Activated effector memory CD4-positive, alpha-beta T cell treated with anti-CD3 and anti-CD28 coated beads, Interleukin-2, amount 50 U/mL, for 16 hours (primary cell): ENCODE results near the gene CDH1.

Experiments used
- DNase-seq: peaks from one replicate; pipeline ENCODE4 v3.0.0-alpha.2; 2020

The CDH1 gene

DNA sequence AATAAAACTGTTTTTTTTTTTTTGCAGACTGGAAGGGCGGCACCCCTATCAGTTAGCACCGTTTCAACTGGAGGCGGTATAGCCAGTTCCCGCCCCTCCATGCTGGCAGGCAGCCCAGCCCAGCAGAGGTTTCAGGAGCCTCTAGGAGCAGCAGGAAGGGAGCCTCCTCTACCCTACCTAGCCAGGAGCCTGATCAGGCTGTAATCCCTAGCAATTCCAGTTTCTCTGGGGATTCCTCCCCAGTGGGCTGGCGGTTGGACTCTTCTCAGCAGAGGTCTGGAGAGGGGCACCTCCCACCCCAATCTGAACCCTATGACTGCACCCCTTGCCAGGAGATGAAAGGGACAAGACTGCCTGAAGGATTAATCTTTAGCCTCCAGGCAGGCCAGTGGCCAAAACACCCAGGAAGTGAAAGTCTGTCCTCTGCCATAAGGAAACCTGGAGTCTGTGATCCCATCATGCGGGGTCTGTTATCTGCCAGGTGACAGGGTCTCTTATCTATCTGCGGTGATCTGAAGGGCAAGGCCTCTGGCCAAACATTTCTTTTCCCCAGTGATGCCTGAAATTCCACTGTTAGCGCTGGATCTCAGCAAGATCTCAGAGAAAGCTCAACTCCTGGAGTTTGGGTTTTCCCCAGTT is 4.9 kb upstream of the CDH1 start:
- no peak for DNase-seq

DNA sequence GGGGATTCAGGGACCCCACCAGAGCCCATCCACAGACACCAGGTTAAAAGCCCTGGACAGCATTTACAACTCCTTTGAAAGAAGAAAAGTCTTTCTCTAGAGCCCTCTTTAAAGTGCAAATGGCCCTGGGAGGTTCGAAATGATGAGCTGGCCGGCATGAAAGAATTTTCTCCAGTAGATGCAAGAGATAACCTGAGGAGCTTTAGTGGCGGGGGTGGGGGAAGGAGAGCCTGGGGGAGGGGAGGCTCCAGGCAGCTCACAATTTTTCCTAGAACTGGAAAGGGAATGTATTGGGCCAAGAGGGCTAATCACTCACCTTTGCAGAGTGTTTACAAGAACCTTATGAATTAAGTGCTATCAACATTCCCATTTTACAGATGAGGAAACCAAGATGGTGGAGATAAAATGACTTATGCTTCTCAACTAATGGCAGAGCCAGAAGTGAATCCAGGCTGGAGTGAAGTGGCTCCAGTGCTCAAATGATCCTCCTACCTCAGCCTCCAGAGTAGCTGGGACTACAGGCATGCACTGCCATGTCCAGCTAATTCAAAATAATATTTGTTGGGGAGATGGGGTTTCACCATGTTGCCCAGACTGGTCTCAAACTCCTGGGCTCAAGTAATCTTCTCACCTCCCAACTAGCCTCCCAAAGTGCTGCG is 4.2 kb upstream of the CDH1 start:
- DNase-seq: no peak

GRCh38 chr16:68733570-68733969 is 3.5 kb upstream of the CDH1 start:
- no peak for DNase-seq

DNA sequence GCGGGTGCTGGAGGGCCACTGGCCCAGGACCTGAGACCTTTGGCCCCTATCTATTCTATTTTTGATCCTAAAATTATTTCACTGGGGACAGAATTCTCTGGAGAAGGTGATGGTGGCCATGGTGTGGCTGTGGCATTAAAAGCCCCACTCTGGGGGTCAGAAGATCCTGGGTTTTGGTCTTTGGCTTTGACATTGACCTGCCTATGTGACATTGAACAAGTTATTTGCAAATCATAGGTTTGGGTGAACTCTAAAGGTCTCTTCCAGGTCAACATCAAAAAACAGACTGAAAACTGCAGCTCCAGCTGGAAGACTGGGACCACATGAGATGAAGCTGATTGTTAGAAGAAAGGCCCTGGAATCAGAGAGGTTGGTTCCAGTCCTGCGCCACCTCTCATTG is 2.3 kb upstream of the CDH1 start:
- no peak for DNase-seq

DNA sequence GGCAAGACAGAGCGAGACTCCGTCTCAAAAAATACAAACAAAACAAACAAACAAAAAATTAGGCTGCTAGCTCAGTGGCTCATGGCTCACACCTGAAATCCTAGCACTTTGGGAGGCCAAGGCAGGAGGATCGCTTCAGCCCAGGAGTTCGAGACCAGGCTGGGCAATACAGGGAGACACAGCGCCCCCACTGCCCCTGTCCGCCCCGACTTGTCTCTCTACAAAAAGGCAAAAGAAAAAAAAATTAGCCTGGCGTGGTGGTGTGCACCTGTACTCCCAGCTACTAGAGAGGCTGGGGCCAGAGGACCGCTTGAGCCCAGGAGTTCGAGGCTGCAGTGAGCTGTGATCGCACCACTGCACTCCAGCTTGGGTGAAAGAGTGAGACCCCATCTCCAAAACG is 531 bp upstream of the CDH1 start:
- DNase-seq: no peak

- DNase-seq: no peak
Measured at GRCh38 chr16:68737730-68738629, 888 bp downstream of the CDH1 start.

DNA sequence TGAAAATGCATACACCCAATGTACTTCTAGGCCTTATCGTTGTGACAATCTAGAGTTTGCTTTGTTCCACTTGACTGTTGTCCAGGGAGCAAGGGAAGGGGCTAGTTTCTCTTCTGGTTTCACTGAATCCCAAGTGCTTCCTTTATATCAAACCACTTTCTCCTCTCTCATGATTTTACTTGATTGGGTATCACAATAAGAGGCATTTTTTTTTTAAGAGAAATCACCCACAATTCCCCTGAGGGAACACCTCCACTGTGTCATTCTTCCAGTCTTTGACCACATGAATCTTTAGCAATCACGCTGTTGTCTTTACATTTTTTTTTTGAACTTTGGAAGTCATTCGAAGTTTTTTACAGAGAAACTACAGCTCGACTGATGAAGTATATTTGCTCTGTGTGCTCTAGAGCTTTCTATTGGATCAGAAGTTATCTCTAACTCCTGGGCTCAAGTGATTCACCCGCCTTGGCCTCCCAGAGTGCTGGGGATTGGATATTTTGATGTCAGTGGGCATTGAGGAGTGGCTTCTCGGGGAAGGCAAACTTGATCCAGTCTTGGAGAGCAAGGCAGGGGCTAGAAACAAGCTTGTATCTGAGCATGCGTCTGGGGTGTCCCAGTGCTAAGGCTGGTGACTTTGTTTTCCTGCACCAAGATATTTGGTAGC is 3.0 kb downstream of the CDH1 start:
- DNase-seq: no peak

GRCh38 chr16:68740628-68741346 is 3.7 kb downstream of the CDH1 start:
- no peak for DNase-seq

- no peak for DNase-seq
Measured at GRCh38 chr16:68743664-68744063, 6.6 kb downstream of the CDH1 start.

GRCh38 chr16:68744744-68745280 is 7.7 kb downstream of the CDH1 start:
- no peak for DNase-seq

- no peak for DNase-seq
Measured at GRCh38 chr16:68746951-68747350, 9.9 kb downstream of the CDH1 start.

DNA sequence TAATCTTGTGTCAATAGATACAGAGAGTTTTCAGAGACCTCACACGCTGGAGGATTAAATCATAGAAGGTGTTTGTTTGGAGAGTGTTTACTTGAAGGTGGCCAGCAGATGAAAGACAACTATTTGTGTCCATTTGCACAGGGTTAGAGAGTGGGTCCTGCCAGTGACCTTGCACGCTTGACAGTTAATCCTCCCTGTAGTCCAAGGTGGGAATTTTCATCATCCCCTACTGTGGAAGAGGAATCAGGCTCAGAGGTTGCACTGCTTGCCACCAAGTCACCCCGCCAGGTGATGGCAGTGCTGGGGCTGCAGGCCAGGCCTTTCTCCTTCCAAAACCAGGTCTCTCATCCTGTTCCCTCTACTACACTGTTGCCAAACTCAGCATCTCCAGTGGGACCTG is 12.3 kb downstream of the CDH1 start:
- DNase-seq: no peak

DNA sequence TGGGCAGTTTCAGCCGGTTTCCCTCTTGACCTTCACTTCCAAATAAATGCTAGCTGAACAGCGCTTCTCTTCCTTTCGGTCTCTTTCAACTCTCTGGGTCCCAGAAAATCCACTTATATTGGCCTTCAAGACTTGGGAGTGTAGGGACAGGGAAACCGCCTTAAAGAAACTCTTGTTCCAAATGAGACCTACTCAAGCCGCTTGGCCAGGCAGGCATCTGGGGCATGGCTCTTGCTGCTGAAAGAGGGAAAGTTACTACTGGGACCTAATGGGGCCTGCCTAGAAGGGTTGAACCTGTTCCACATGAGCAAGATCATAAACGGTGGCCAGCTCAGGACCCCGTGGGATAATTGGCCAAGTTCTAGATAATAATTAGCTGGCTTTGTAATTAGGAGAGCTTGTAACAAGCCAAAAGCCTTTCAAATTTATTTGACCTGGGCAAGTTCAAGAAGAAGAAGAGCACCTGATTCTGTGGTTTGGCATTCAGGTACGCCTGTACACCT is 13.2 kb downstream of the CDH1 start:
- no peak for DNase-seq

DNA sequence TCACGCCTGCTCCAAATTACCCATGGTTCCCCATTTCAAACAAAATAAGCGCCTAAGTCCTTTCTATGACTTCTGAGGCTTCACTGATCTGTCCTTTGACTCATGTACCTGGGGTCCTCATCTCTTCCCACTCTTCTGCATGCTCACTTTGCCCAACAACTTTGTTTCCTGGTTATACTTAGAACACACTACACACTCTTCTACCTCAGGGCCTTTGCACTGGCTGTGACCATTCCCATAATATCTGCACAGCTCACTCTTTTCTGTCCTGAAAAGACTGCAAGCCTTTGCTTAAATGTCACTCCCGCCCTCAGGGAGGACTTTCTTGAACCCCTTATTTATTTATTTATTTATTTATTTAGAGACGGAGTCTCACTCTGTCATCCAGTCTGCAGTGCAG is 14.1 kb downstream of the CDH1 start:
- DNase-seq: no peak

- peak; percentile 74 for DNase-seq
Measured at GRCh38 chr16:68752602-68753001, 15.5 kb downstream of the CDH1 start.

DNA sequence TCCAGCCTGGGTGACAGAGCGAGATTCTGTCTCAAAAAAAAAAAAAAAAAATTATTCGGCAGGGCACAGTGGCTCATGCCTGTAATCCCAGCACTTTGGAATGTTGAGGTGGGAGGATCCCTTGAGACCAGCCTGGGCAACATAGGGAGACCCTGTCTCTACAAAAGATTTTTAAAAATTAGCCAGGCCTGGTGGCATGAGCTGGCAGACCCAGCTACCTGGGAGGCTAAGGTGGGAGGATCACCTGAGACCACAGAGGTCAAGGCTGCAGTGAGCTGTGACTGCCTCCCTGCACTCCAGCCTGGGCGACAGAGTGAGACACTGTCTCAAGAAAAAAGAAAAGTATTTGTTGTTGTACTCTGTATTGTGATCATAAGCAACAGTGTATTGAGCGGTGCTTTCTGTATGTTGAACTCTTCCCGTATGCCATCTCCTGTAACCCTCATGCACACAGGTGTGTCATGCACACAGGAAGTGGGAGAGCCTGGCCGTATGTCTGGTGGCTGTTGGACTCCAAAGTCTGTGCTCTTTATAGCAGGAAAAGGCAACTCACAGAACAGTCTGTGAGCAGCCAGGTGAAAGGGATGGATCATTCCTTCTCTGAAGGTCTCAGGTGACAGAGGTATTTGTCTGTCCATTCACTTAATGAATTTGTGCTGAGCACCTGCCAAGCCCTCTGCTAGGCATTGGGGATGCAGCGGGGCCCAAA is 17.1 kb downstream of the CDH1 start:
- no peak for DNase-seq

DNA sequence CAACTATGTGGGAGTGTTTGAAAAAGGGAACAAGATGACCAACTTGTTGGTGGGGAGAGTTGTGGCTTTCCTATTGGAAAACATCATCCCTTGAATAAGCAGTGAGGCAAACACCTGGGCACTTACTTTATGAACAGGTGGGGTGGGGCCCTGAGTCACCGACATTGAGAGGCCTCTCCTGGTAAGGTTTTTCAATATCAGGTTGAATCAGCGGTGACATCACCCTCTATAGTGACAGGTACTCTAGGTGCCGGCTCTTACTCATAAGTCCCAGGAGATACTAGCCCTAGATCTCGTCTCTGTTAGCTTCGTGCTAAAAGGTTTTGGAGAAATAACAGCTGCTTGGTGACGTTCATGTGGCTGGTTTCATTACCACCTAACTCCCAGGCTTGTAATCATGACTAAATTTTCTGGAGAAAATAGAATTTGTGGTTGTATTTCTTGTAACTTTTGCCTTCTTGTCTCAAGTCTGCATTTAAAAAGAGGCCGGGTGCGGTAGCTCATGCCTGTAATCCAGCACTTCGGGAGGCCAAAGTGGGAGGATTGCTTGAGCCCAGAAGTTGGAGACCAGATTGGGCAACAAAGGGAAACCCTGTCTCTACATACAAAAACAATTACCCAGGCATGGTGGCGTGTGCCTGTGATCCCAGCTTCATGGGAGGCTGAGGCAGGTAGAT is 19.3 kb downstream of the CDH1 start:
- DNase-seq: peak; percentile 86

DNA sequence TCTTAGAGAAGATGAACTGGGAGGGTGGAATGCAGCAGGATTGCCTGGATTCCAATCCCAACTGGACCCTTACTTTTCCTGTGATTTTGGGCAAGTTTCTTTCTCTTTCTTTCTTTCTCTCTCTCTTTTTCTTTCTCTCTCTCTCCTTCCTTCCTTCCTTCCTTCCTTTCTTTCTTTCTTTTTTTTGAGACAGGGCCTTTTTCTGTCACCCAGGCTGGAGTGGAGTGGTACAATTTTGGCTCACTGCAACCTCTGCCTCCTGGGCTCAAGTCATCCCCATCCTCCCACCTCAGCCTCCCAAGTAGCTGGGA is 20.5 kb downstream of the CDH1 start:
- DNase-seq: no peak

GRCh38 chr16:68759062-68759461 is 22.0 kb downstream of the CDH1 start:
- no peak for DNase-seq

- peak; percentile 80 for DNase-seq
Measured at GRCh38 chr16:68760671-68761275, 23.7 kb downstream of the CDH1 start.
